Activated CD4-positive, alpha-beta T cell treated with anti-CD3 and anti-CD28 coated beads, Interleukin-2, amount 50 U/mL, for 16 hours (primary cell): ENCODE results near the gene SPX.
A peak's percentile ranks its signal among the peaks of the same experiment; 100 is the strongest.

Experiments
- DNase-seq: peaks from one replicate; pipeline ENCODE4 v3.0.0-alpha.2; 2020

Gene SPX

GRCh38 chr12:21539797-21540196 is 13.7 kb downstream of the SPX start:
- DNase-seq: peak; percentile 59

DNA sequence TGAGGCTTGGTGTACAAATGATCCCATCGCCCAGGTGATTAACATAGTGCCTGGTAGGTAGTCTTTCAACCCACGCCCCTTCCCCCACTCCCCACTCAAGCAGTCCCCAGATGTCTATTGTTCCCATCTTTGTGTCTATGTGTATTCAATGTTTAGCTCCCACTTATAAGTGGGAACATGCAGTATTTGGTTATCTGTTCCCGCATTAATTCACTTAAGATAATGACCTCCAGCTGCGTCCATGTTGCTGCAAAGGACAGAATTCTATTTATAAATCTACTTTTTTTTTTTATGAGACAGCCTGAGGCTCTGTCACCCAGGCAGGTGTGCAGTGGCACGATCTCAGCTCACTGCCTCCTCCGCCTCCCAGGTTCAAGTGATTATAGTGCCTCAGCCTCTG is 15.7 kb downstream of the SPX start:
- no peak for DNase-seq

DNA sequence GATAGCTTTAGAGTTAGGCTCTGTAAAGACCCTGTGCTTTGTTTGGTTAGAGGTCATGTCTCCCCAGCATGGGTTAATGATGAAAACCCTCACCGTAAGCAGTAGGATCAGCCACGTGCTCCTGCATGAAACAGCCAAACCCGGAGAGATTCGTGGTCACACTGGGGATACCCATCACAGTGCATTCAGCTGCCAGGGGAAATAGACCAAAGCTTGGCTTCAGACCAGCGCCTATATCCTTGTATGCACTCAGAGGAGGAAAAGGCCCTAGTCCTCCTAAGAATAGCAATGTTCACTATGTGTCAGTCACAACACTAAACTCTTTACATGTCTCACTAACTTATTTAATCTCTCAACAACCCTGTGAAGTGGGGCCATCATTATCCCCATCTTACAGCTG is 16.3 kb downstream of the SPX start:
- no peak for DNase-seq

- no peak for DNase-seq
Observed at GRCh38 chr12:21543151-21543550, 17.1 kb downstream of the SPX start.

DNA sequence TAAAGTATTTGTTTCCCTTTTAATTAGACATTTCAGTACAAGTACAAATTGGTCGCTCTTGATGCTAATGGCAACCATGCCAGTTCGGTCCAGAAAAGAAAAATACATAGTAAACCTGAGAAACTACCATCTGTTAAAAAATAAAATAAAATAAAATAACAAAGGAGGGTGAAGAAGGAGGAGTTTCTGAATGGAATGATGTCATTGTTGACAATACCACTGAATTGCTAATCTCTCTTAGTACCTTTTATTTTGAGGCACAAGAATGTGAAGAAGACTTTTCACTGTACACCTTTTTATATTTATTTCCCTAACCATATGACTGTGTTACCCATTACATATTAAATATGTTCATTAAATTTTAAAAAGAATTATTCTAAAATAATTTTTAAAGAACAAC is 19.5 kb downstream of the SPX start:
- DNase-seq: no peak

- DNase-seq: no peak
Observed at GRCh38 chr12:21546716-21547115, 20.6 kb downstream of the SPX start.

DNA sequence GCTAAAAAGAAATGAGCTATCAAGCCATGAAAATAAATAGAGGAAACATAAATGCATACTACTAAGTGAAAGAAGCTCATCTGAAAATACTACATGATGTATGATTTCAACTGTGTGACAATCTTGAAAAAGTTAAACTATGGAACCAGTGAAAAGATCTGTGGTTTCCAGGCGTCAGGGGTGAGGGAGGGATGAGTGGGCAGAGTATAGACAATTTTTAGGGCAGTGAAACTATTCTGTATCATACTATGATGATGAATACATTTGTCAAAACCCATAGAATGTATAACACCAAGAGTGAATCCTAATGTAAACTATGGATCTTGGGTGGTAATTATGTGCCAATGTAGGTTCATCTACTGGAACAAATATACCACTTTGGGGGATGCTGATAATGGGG is 21.3 kb downstream of the SPX start:
- no peak for DNase-seq

DNA sequence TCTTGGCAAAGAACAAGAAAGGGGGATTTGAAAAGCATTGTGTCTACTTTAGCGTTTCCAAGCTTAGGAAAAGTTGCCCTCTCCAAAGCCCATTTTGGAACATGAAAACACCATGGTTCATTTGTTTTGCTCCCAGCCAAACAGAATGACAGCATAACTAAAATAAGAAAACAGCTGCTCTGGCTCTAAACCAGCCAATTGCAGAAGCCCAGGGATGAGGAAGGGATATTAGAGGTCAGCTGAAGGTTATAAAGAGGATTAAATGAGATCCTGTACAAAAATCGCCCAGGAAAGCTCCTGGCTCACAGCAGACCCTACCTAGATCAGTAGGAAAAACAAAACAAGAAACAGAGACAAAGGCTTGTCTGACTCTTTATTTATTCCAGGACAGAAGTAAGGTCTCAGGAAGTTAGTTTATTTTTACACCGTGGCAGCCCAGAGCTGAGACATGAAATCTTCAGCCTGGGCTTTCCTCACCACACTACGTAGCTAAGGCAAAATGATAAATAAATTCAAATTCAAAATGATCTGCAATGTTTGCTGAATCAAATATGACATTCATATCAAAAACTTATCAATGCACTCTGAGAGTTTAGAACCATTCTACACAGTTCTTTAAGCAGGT is 25.9 kb downstream of the SPX start:
- DNase-seq: no peak

GRCh38 chr12:21552635-21553328 is 26.7 kb downstream of the SPX start:
- no peak for DNase-seq

- no peak for DNase-seq
Observed at GRCh38 chr12:21553329-21553675, 27.2 kb downstream of the SPX start.

DNA sequence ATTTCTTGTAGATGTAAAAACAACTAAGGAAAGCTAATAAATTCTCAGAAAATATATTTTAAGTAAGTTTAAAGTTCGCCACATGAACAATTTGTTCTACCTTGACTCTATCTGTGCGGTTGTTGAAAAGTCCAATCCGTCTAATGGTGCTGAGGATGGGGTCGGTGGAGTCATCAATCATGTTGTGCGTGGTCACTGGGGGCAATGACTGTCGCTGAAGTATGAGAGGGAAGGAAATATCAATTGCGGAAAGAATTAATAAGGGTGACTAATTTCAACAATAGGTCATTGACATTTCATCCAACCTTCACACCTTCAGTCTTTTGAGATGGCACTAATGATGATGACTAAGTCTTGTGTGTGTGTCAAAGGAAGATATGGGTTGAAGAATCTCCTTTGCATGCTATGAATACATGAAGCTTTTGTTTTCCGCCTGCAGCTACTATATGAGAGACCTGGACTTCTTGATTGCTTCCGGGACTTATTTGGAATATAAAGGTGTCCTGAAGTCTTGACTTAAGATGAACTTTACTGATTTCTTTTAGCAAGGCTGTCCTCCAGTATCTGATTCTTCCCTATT is 32.1 kb downstream of the SPX start:
- no peak for DNase-seq

GRCh38 chr12:21559855-21560569 is 33.9 kb downstream of the SPX start:
- peak; percentile 49 for DNase-seq

DNA sequence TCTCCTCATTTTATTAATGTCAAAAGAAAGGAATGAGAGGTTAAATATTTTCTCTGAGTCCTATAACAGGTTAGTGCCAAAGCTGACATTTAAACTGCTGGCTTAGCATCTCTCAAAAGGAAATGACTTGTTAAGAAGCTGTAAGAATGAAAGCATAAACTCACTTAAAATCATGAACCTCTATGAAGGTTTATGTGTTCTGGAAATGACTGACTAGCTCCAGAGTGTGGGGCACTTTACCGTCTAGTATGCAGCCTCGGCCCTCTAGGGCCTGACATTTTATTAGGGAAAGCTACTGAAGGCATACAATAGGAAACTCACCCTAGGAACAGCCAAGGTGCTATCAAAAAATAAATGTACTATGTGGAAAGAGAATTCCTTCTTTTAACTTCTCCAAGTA is 35.1 kb downstream of the SPX start:
- peak; percentile 63 for DNase-seq

GRCh38 chr12:21562859-21563258 is 36.8 kb downstream of the SPX start:
- DNase-seq: no peak

GRCh38 chr12:21566223-21566906 is 40.3 kb downstream of the SPX start:
- no peak for DNase-seq

- no peak for DNase-seq
Observed at GRCh38 chr12:21566907-21567394, 40.9 kb downstream of the SPX start.

DNA sequence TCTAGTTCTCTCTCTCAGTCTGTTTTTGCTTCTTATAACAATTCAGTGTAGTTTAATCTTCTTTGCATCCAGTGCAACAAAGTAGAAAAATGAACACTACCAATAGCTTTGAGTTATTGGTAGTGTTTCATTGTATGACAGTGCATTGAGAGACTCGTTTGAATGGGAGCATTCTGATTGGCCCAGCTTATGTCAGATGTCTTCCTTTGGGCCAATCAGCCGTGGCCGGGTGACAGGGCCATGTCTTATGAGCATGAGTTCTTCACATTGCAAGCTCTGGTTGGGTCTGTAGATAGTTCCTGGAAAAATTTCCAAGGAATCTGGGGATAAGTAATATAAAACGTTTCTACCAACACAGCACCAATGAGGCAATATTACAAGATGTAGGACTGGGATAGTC is 42.0 kb downstream of the SPX start:
- DNase-seq: no peak

DNA sequence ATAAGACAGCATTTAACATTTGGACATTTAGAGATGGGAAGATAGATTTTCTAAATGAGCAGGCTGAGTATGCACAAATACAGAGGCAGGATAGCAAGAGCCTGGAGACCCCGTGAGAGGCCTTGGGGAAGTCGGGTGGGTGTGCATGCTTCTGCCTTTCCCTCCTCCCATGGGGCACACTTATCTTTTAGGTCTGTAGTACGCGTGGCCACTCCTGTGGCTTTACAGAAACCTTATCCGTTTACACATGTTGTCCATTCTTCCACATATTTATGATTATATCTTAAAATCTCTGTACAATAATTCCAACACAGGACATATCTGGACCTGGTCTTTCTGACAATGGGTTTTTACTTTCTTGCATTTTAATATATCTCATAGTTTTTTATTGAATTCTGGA is 45.0 kb downstream of the SPX start:
- DNase-seq: no peak

DNA sequence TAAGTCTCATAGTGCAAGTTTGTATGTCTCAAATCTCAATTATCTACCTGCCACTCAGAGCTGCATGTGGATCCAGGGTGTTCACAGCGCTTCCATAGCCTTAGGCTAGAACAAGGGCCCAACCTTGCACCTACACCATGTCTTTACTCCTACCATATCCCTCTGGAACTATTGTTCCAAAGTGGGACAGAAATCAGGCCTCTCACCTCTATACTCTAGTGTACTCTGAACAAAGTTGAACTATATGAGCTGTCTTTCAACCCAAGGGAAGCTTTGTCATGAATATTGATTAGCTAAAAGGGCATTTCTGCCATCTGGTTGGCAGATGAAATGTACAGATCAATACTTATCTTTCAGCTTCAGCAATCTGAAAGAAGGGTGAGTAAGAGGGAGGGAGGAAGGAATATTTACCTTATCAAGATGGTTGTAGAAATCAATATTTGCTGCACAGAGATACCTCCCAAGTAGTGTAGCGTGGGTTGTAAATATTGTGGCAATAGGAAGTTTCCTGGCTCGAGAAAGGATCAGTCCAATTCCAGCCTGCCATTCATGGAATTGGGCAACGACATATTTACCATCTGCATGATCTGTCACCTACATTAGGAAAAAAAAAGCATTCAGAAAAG is 47.8 kb downstream of the SPX start:
- DNase-seq: no peak

GRCh38 chr12:21576431-21576830 is 50.3 kb downstream of the SPX start:
- DNase-seq: no peak

GRCh38 chr12:21577516-21577915 is 51.4 kb downstream of the SPX start:
- DNase-seq: no peak

GRCh38 chr12:21580748-21581516 is 54.8 kb downstream of the SPX start:
- no peak for DNase-seq
